ENCODE results near the gene CHAT.

Gene CHAT

GRCh38 chr10:49711481-49711880 is 97.6 kb downstream of the CHAT start:
- DNase-seq (ENCODE audit: extremely low spot score, insufficient read length, low read depth), result no peak
- FAIRE-seq, result no peak

DNA sequence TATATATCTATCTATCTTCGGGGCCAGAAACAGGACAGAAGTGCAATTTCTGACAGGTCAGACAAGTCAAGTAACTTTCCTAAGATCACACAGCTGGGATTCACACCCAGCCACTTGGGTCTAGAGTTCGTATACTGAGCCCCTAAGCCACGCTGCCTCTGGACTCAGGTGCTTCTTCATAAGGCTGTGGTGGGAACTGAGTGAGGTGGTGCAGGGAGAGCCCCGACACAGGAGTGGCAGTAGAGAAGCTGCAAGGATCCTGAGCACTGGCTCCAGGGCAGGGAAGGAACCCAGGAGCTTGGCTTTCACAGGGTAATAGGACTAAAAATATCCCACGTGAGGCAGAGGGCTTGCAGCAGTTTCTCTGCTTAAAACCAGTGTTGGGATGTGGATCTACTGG is 99.4 kb downstream of the CHAT start:
- no peak for DNase-seq (ENCODE audit: extremely low spot score, insufficient read length, low read depth)
- no peak for FAIRE-seq

Measured in GM18507 (cell line).